AG08396 (cell line): ENCODE data around the gene MGAT4B.

ENCODE experiments used
- DNase-seq: peaks from one replicate; pipeline ENCODE4 v3.0.0; 2012; ENCODE audit warnings: low spot score, mixed read lengths

Gene MGAT4B

GRCh38 chr5:179769271-179769670, 37.4 kb downstream of the MGAT4B start:
- no peak for DNase-seq

- no peak for DNase-seq
These were observed 38.2 kb downstream of the MGAT4B start for GRCh38 chr5:179768326-179769085.

- no peak for DNase-seq
These were observed 39.1 kb downstream of the MGAT4B start for GRCh38 chr5:179767496-179768100.

- no peak for DNase-seq
These were observed 39.8 kb downstream of the MGAT4B start for GRCh38 chr5:179766726-179767455.

- no peak for DNase-seq
These were observed 40.5 kb downstream of the MGAT4B start for GRCh38 chr5:179766021-179766725.

GRCh38 chr5:179765400-179765799, 41.3 kb downstream of the MGAT4B start:
- DNase-seq = peak; percentile 72

- no peak for DNase-seq
These were observed 42.6 kb downstream of the MGAT4B start for GRCh38 chr5:179764056-179764455.

GRCh38 chr5:179763215-179763945, 43.3 kb downstream of the MGAT4B start:
- peak; percentile 77 for DNase-seq

- DNase-seq = peak; percentile 45
These were observed 43.9 kb downstream of the MGAT4B start for GRCh38 chr5:179762781-179763176.

- no peak for DNase-seq
These were observed 44.4 kb downstream of the MGAT4B start for GRCh38 chr5:179762079-179762780.

- no peak for DNase-seq
These were observed 46.8 kb downstream of the MGAT4B start for GRCh38 chr5:179759581-179760551.

- DNase-seq = no peak
These were observed 47.7 kb downstream of the MGAT4B start for GRCh38 chr5:179758955-179759354.

- DNase-seq = no peak
These were observed 51.6 kb downstream of the MGAT4B start for GRCh38 chr5:179755022-179755421.

- DNase-seq = no peak
These were observed 52.7 kb downstream of the MGAT4B start for GRCh38 chr5:179753971-179754370.

- no peak for DNase-seq
These were observed 56.7 kb downstream of the MGAT4B start for GRCh38 chr5:179749857-179750508.

GRCh38 chr5:179747811-179748210, 58.9 kb downstream of the MGAT4B start:
- DNase-seq = no peak
